Ovary (tissue), 3 donors: ENCODE measurements around the gene MYO9B.

Experiments
- CTCF ChIP-seq, 3 donors: fragments of 450-650 bp in 2 of 3; fragments of 200-600 bp in 1 of 3; IDR thresholded peaks; one replicate each; pipeline versions ENCODE4 v1.5.1 to v1.8.0; 2016 to 2022; ENCODE audit warnings: antibody characterized with exemption in 3 of 3, mild to moderate bottlenecking in 1 of 3
- EP300 ChIP-seq: sonication (generic); formaldehyde crosslinking; IDR thresholded peaks from one replicate; pipeline ENCODE4 v1.6.1; 2017; ENCODE audit warnings: antibody characterized with exemption
- POLR2A ChIP-seq: fragments of 450-650 bp; IDR thresholded peaks from one replicate; pipeline ENCODE4 v1.6.1; 2017; ENCODE audit warnings: antibody characterized with exemption, mild to moderate bottlenecking, moderate library complexity
- donor health status: DM: no; HTN: no; CAD: no.

GRCh38 chr19:17031741-17032140 is 43.8 kb upstream of the MYO9B start:
- TF ChIP-seq CTCF (IDR thresholded peaks at IDR 0.05): no peak
- no peak for TF ChIP-seq POLR2A
- TF ChIP-seq EP300: no peak
